Ovary (tissue), 10 donors: ENCODE measurements around the gene OPRL1. TPM values are rescaled to one million over a fixed set of nuclear protein-coding genes. Genes with fewer than 3 reads are reported as not detected.

ENCODE experiments used
- DNase-seq, 5 donors: peaks; one replicate each; pipeline ENCODE4 v3.0.0-alpha.2; 2019 to 2020
- H3K27ac ChIP-seq, 2 donors: fragments of 200-600 bp; one replicate each; pipeline versions ENCODE4 v1.5.1 to v1.8.0; 2019 to 2022
- H3K27me3 ChIP-seq: fragments of 200-600 bp; one replicate; pipeline ENCODE4 v1.8.0; 2022
- H3K36me3 ChIP-seq: fragments of 200-600 bp; sonication (generic); one replicate; pipeline ENCODE4 v1.5.1; 2019
- H3K4me1 ChIP-seq: one replicate; pipeline ENCODE4 v1.8.1; 2013; ENCODE audit warnings: mild to moderate bottlenecking, moderate library complexity; ENCODE audit not compliant: insufficient read depth
- H3K4me3 ChIP-seq: fragments of 200-600 bp; sonication (generic); one replicate; pipeline ENCODE4 v1.5.1; 2017
- H3K9me3 ChIP-seq, 2 donors: fragments of 200-600 bp in 1 of 2; sonication (generic) in 1 of 2; one replicate each; pipeline versions ENCODE4 v1.5.1 to v1.8.1; 2013 to 2019; ENCODE audit warnings: mild to moderate bottlenecking in 1 of 2, moderate library complexity in 1 of 2
- EP300 ChIP-seq: sonication (generic); formaldehyde crosslinking; IDR thresholded peaks from one replicate; pipeline ENCODE4 v1.6.1; 2017; ENCODE audit warnings: antibody characterized with exemption
- POLR2A ChIP-seq: fragments of 450-650 bp; IDR thresholded peaks from one replicate; pipeline ENCODE4 v1.6.1; 2017; ENCODE audit warnings: antibody characterized with exemption, mild to moderate bottlenecking, moderate library complexity
- WGBS, 3 donors: extraction: QIAGEN DNeasy Blood & Tissue Kit in 1 of 3; methylation state at CpG; one replicate each; pipeline versions ENCODE4 v1.1.5 to v1.1.7; 2013 to 2017; 5-methylcytosine and 5-hydroxymethylcytosine counted together
- intact Hi-C, 4 donors: fragments of 100-400 bp; cut with DNase I; formaldehyde crosslinking; loops; one replicate each; pipeline versions ENCODE4 v1.11.0 to v1.15.1; 2022 to 2023
- long read RNA-seq, 3 donors: library from polyadenylated mRNA in 2 of 3; unstranded in 2 of 3; transcript quantifications; one replicate each; pipeline ENCODE4 v2.0.0 and lab custom pipeline, GENCODE V29; 2021 to 2026
- polyA plus RNA-seq, 2 donors: library from polyadenylated mRNA; stranded (reverse); fragments of 200-250 nt in 1 of 2; fragments of 350-450 nt in 1 of 2; fragmentation: Illumina TruSeq in 1 of 2; extraction: RNeasy Lipid Tissue Mini Kit (QIAGEN cat#74804) in 1 of 2; gene quantifications; one replicate each; pipeline ENCODE4 v1.2.3, GENCODE V29; 2013 to 2014
- total RNA-seq, 7 donors: library from RNA; depleted of rRNA in 2 of 7; stranded (reverse); fragments of >200 nt in 2 of 7; fragmentation: NEBNext Ultra II Directional in 3 of 7; extraction: Animal tissue kit (Norgen Biotek cat#: 25700) in 3 of 7; gene quantifications; one replicate each; pipeline versions ENCODE4 v1.1.0 to v1.2.4, GENCODE V29; 2016 to 2023
- TF ChIP-seq, protein P1 (sequence below), 3 donors: fragments of 450-650 bp in 2 of 3; fragments of 200-600 bp in 1 of 3; IDR thresholded peaks; one replicate each; pipeline versions ENCODE4 v1.5.1 to v1.8.0; 2016 to 2022; ENCODE audit warnings: antibody characterized with exemption in 3 of 3, mild to moderate bottlenecking in 1 of 3
- donor health status: DM: no; HTN: no; CAD: no; lungs with moderate emphysema.
- donor health status: DM: no; HTN: no; CAD: no.
- donor health status: Bipolar disorder and iron deficiency.
- donor health status: DM: yes; HTN: yes; CAD: no.
- donor health status: DM: no; HTN: no; CAD: no.
- donor health status: DM: yes; HTN: yes; CAD: no.

The OPRL1 gene
- total RNA-seq (under 1 TPM; 0.12 to 0.80 (median 0.43) TPM), polyA plus RNA-seq (under 1 TPM; 0.25 to 0.62 TPM)
- long read RNA-seq, donor 1, partial matches to known transcripts, result 1 of 1 reads
- long read RNA-seq, donor 1, other reads (novel, unspliced or antisense), result 0 of 1 reads
- long read RNA-seq, donor 2, partial matches to known transcripts, result 0 of 2 reads
- long read RNA-seq, donor 2, other reads (novel, unspliced or antisense), result 0 of 2 reads
- long read RNA-seq, donor 3, partial matches to known transcripts, result 0 of 1 reads
- long read RNA-seq, donor 3, other reads (novel, unspliced or antisense), result 0 of 1 reads

- no peak for TF ChIP-seq POLR2A
- no peak for TF ChIP-seq EP300
- TF ChIP-seq, protein P1, sequence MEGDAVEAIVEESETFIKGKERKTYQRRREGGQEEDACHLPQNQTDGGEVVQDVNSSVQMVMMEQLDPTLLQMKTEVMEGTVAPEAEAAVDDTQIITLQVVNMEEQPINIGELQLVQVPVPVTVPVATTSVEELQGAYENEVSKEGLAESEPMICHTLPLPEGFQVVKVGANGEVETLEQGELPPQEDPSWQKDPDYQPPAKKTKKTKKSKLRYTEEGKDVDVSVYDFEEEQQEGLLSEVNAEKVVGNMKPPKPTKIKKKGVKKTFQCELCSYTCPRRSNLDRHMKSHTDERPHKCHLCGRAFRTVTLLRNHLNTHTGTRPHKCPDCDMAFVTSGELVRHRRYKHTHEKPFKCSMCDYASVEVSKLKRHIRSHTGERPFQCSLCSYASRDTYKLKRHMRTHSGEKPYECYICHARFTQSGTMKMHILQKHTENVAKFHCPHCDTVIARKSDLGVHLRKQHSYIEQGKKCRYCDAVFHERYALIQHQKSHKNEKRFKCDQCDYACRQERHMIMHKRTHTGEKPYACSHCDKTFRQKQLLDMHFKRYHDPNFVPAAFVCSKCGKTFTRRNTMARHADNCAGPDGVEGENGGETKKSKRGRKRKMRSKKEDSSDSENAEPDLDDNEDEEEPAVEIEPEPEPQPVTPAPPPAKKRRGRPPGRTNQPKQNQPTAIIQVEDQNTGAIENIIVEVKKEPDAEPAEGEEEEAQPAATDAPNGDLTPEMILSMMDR (IDR thresholded peaks at IDR 0.05), result no peak
These were observed at the start of gene OPRL1 for GRCh38 chr20:64080013-64080812. Gene OPRL1, plus strand, starts transcription at chr20:64080082. Its CDS starts 12,639 bp downstream, at chr20:64092721.

GRCh38 chr20:64030371-64031134 is 49.3 kb upstream of the OPRL1 start:
- no peak for TF ChIP-seq EP300
- TF ChIP-seq, protein P1 (IDR thresholded peaks at IDR 0.05), result no peak
- no peak for TF ChIP-seq POLR2A
- H3K9me3 ChIP-seq, result no peaks in the 10 kb centered on the region
- intact Hi-C loops, result loop anchor here in 1 of 4 donors (10.0 kb wide), 1 partner anchor 84 kb away; no protein-coding TSS in a partner anchor
- peaks cover 3% of the 10 kb centered on the region for H3K4me1 ChIP-seq
- DNase-seq, result no peak
- no peak overlapping the region for H3K4me3 ChIP-seq
- no peak overlapping the region for H3K27ac ChIP-seq
- no peaks in the 10 kb centered on the region for H3K36me3 ChIP-seq
- H3K27me3 ChIP-seq, result no peaks in the 10 kb centered on the region
- 78 to 84% (median 80%) methylated on average over 20 of the region's 20 CpGs for WGBS, 3 donors

More at GRCh38 chr20:64080013-64080812, at the start of gene OPRL1:
- no peaks in the 10 kb centered on the region for H3K9me3 ChIP-seq
- peak within 1 kb of the TSS in 1 of 2 donors; percentile 22 for H3K27ac ChIP-seq
- intact Hi-C loops, result no loop called here
- no peaks in the 10 kb centered on the region for H3K4me1 ChIP-seq
- H3K27me3 ChIP-seq, result no peaks in the 10 kb centered on the region
- peak in 1 of 5 donors; percentile 53 for DNase-seq
- peak within 1 kb of the TSS; percentile 37 for H3K4me3 ChIP-seq
- 4 to 9% (median 6%) methylated on average over 35 to 62 of the region's 62 CpGs for WGBS, 3 donors
- no peaks in the 10 kb centered on the region for H3K36me3 ChIP-seq

DNA sequence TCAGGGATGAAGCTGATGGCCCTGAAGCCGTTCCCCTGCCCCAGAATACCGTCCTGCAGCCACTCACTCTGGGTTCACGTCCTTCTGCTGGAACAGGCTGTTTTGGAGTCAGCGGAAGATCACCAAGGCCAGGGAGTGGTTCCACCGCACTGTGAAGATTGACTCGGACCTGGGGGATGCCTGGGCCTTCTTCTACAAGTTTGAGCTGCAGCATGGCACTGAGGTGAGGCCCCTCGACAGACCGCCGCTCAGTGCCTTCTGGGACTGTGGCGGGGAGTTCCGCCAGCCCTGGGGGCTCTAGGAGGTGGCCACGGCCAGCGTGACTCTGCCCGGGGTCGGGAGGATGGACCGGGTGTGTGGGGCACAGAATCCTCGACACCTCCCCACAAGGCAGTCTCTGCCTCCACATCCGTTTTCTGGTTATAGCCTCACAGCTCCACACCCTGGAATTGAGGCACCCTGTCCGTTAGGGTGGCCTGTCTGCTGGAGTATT is 48.0 kb upstream of the OPRL1 start:
- DNase-seq, result no peak
- Histone ChIP-seq H3K36me3 (no peaks in the 10 kb centered on the region), H3K4me3 (no peak overlapping the region), H3K27ac (no peak overlapping the region), H3K27me3 (no peaks in the 10 kb centered on the region), H3K9me3 (no peaks in the 10 kb centered on the region), H3K4me1 (peaks cover 3% of the 10 kb centered on the region)
- TF ChIP-seq POLR2A (no peak), EP300 (no peak)
- TF ChIP-seq, protein P1 (IDR thresholded peaks at IDR 0.05), result no peak
- WGBS, 3 donors, result 90 to 91% (median 90%) methylated on average over 18 to 19 of the region's 19 CpGs
- intact Hi-C loops, result loop anchor here in 1 of 4 donors (10.0 kb wide), 1 partner anchor 83 kb away; no protein-coding TSS in a partner anchor
